Measurements from ENCODE around the gene NID1.
"Not testable (repeated sequence)": the region's sequence is repeated elsewhere in the genome, so short reads cannot be mapped to it uniquely, and the experiment has no call there.

Gene NID1

DNA sequence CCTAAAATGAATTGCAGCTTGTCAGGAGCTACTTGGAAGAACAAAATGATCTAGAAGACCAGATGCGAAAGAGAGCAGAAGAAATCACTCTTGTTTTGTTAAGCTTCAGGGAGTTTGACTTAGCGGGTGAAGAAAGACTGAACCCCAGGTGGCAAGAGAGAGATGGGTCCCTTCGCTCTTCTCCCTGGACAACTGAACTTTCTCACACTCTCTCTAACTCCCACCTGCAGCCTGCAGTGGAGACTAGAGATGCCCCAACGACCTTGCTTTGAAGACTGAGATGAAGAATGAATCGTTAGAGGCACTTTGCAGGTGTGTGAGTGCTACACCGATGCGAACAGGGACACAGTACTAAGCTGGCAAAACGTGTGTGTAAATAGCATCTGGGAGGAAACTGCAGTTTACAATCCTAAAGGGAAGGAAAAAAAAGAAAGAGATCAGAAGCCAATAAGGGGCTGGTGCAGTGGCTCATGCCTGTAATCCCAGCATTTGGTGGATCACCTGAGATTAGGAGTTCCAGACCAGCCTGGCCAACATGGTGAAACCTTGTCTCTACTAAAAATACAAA lies 133.6 kb downstream of the NID1 start:
- no peak for FAIRE-seq

GRCh38 chr1:235930543-235930942 lies 134.3 kb downstream of the NID1 start:
- FAIRE-seq = no peak

GRCh38 chr1:235929216-235929615 lies 135.7 kb downstream of the NID1 start:
- no peak for FAIRE-seq

DNA sequence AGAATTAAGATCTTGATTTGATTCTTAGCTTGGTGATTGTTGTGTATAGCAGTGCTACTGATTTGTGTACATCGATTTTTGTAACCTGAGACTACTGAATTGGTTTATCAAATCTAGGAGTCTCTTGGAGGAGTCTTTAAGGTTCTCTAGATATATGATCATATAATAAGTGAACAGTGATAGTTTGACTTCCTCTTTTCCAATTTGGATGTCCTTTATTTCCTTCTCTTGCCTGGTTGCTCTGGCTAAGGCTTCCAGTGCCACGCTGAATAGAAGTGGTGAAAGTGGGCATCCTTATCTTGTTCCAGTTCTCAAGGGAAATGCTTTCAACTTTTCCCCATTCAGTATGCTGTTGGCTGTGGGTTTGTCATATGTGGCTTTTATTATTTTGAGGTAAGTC lies 136.7 kb downstream of the NID1 start:
- no peak for FAIRE-seq

DNA sequence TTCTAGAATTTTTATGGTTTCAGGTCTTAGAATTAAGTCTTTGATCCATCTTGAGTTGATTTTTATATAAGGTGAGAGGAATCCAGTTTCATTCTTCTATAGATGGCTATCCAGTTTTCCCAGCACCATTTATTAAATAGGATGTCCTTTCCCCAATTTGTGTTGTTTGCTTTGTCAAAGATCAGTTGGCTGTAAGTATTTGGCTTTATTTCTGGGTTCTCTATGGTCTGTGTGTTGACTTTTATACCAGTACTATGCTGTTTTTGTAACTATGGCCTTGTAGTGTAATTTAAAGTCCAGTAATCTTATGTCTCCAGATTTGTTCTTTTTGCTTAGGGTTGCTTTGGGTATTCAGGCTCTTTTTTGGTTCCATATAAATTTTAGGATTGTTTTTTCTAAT lies 137.3 kb downstream of the NID1 start:
- not testable (repeated sequence) for FAIRE-seq
